HG03439 (cell line): ENCODE data around the gene PRSS1.
"Not testable (repeated sequence)": the region's sequence is repeated elsewhere in the genome, so short reads cannot be mapped to it uniquely, and the experiment has no call there.

Experiments
- ATAC-seq: cut with Tn5 transposase; IDR thresholded peaks from one replicate; pipeline ENCODE4 v1.9.1; 2021; ENCODE audit warnings: mild to moderate bottlenecking, moderate library complexity; ENCODE audit not compliant: unreplicated experiment

Gene PRSS1

GRCh38 chr7:142772673-142773072, 23.4 kb downstream of the PRSS1 start:
- ATAC-seq, result no peak

- ATAC-seq, result no peak
Measured at GRCh38 chr7:142773230-142773629, 24.0 kb downstream of the PRSS1 start.

- ATAC-seq, result no peak
Measured at GRCh38 chr7:142773937-142774744, 24.9 kb downstream of the PRSS1 start.

GRCh38 chr7:142774826-142775225, 25.6 kb downstream of the PRSS1 start:
- ATAC-seq, result no peak

- ATAC-seq, result not testable (repeated sequence)
Measured at GRCh38 chr7:142775351-142776115, 26.3 kb downstream of the PRSS1 start.

- ATAC-seq, result no peak
Measured at GRCh38 chr7:142776206-142776844, 27.1 kb downstream of the PRSS1 start.

GRCh38 chr7:142776845-142777225, 27.6 kb downstream of the PRSS1 start:
- not testable (repeated sequence) for ATAC-seq

GRCh38 chr7:142777318-142777717, 28.0 kb downstream of the PRSS1 start:
- no peak for ATAC-seq

- ATAC-seq, result peak; percentile 93
Measured at GRCh38 chr7:142782922-142783900, 33.9 kb downstream of the PRSS1 start.

GRCh38 chr7:142784096-142784495, 34.8 kb downstream of the PRSS1 start:
- no peak for ATAC-seq

- no peak for ATAC-seq
Measured at GRCh38 chr7:142784716-142785115, 35.4 kb downstream of the PRSS1 start.

GRCh38 chr7:142785841-142786250, 36.6 kb downstream of the PRSS1 start:
- no peak for ATAC-seq

GRCh38 chr7:142787034-142787768, 37.9 kb downstream of the PRSS1 start:
- no peak for ATAC-seq

GRCh38 chr7:142787783-142788182, 38.5 kb downstream of the PRSS1 start:
- ATAC-seq, result no peak

- ATAC-seq, result no peak
Measured at GRCh38 chr7:142788303-142789289, 39.3 kb downstream of the PRSS1 start.

- no peak for ATAC-seq
Measured at GRCh38 chr7:142789441-142789840, 40.2 kb downstream of the PRSS1 start.

- no peak for ATAC-seq
Measured at GRCh38 chr7:142790056-142790455, 40.8 kb downstream of the PRSS1 start.

GRCh38 chr7:142790555-142790954, 41.3 kb downstream of the PRSS1 start:
- ATAC-seq, result no peak

- no peak for ATAC-seq
Measured at GRCh38 chr7:142791502-142791901, 42.2 kb downstream of the PRSS1 start.
